A172 (cell line): Measurements from ENCODE around the gene FIBP. TPM values are rescaled to one million over a fixed set of nuclear protein-coding genes. Genes with fewer than 3 reads are reported as not detected.
"Not testable (repeated sequence)": the region's sequence is repeated elsewhere in the genome, so short reads cannot be mapped to it uniquely, and the experiment has no call there.

ENCODE experiments used
- DNase-seq: peaks from one replicate; pipeline ENCODE4 v3.0.0-alpha.2; 2015; ENCODE audit warnings: low spot score
- total RNA-seq: library from RNA; depleted of rRNA; stranded (reverse); fragments of >200 nt; shearing (Covaris generic); gene quantifications from 2 replicates; pipeline ENCODE4 v1.2.3, GENCODE V29; 2014; rRNA removed

Gene FIBP
- total RNA-seq, 1 experiment from 2014 or later = 171 TPM

DNA sequence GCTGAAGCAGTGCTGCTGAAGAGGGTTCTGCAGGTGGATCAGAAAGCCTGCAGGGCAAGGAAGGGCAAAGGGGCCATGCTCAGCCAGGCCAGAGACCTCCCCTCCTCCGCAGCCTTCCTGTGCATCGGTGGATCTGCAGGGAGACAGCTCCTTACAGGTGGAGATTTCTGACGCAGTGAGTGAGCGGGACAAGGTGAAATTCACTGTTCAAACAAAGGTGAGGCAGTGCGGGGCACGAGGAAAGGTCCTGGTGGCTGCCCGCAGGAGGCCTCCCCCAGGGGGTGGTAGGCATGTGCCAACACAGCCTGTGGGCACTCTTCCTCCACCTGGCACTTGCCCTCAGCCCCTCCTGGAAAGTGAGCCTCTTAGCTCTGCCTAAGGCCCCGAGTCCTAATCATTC, 38.9 kb downstream of the FIBP start:
- DNase-seq = no peak

DNA sequence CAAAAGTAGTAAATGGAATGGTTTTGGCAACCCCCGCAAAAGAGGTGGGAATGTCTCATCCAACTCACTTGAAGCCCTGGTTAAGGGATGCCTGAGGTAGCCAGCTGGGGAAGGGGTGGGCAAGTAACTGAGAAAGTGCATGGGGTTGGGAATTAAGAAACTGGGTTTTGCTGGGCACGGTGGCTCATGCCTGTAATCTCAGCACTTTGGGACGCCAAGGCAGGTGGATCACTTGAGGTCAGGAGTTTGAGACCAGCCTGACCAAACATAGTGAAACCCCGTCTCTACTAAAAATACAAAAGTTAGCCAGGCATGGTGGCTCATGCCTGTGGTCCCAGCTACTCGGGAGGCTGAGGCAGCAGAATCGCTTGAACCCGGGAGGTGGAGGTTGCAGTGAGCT, 39.6 kb downstream of the FIBP start:
- DNase-seq = not testable (repeated sequence)

DNA sequence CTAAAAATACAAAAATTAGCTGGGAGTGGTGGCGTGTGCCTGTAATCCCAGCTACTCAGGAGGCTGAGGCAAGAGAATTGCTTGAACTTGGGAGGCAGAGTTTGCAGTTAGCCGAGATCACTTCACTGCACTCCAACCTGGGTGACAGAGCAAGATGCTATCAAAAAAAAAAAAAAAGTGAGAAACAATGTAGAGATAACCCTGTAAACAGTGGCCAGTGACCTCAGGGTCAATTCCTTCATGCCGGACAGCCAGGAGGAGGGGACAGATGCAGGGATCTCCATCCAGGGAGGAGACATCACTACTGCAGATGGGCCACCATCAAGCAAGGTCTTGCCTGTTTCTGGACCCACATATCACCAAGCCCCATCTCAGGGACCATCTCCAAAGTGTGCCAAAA, 40.5 kb downstream of the FIBP start:
- no peak for DNase-seq

DNA sequence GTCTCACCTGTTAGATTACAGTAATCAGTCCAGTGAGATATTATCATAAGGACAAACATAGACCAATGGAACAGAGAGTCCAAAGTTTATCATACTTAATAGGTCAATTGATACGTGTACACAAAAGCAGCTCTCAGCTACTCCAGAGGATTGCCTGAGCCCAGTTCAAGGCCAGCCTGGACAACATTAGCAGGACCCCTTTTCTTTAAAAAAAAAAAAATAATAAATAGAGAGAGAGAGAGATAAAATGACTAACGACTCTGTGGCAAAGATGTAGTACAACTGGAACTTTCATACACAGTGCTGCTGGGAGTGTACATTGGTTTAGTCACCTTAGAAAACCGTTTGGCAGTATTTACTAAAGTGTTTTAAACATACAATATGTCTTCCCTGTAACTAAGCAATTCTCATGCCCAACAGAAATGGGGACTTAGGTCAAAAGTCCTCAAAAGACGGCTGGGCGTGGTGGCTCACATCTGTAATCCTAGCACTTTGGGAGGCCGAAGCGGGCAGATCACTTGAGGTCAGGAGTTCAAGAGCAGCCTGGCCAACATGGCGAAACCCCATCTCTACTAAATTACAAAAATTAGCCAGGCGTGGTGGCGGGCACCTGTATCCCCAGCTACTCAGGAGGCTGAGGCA, 43.9 kb downstream of the FIBP start:
- no peak for DNase-seq

DNA sequence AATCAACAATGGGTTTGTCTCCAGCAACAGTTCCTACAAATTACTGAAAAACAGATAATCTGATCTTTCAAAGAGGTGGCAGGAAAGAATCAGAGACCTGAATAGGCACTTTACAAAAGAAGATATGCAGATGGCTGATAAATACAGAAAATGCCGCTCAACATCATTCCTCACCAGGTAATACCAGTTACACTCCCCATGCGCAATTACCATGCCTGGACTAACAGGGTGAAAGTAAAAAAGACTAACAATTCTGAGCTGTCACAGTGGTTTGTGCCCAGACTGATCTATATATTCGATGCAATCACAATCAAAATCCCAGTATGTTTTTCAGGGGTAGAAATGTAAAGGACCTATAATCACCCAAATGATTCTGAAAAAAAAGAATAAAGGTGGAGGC, 44.5 kb downstream of the FIBP start:
- no peak for DNase-seq

DNA sequence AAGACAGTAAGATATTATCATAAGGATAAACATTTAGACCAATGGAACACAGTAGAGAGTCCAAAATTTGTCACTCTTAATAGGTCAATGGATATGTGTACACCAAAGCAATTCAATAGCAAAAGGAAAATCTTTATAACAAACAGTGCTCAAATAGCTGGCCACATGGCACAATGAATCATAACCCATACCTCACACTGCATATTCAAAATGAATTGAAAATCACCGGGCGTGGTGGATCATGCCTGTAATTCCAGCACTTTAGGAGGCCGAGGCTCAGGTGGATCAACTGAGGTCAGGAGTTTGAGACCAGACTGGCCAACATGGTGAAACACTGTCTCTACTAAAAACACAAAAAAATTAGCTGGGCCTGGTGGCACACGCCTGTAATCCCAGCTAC, 46.1 kb downstream of the FIBP start:
- DNase-seq = no peak

DNA sequence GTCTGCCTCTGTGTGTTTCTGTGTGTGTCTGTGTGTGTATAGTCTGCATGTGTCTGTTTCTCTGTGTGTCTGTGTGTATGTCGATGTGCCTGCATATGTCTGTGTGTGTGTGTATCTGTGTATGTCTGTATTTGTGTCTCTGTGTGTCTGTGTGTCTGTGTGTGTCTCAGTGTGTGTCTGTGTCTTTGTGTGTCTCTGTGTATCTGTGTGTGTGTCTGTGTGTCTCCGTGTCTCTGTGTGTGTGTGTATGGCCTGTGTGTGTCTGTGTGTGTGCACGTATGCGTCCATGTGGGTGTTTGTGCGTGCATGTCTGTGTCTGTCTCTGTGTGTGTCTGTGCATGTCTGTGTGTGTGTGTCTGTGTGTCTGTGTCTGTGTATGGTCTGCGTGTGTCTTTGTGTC, 54.1 kb downstream of the FIBP start:
- no peak for DNase-seq

Other genes with a start within 250 kb of the FIBP start
- 24.9 and 29.7 TPM in 2 replicates for gene RELA, start 225.6 kb downstream of the FIBP start, total RNA-seq
- 26.1 and 37.3 TPM in 2 replicates for gene KAT5, start 176.2 kb downstream of the FIBP start, total RNA-seq
- gene RNASEH2C, start 167.7 kb downstream of the FIBP start, total RNA-seq = 81.0 and 84.7 TPM in 2 replicates
- gene AP5B1, start 107.5 kb downstream of the FIBP start, total RNA-seq = 13.2 and 14.8 TPM in 2 replicates
- gene OVOL1, start 101.4 kb downstream of the FIBP start, total RNA-seq = not detected in 2 replicates
- not detected in 2 replicates for gene SNX32, start 54.5 kb downstream of the FIBP start, total RNA-seq
- 1,263 and 1,396 TPM in 2 replicates for gene CFL1, start 30.3 kb downstream of the FIBP start, total RNA-seq
- gene MUS81, start 28.0 kb downstream of the FIBP start, total RNA-seq = 27.1 and 35.3 TPM in 2 replicates
- 48.5 and 56.8 TPM in 2 replicates for gene EFEMP2, start 15.7 kb downstream of the FIBP start, total RNA-seq
- gene CTSW, start 8.6 kb downstream of the FIBP start, total RNA-seq = 0.79 and 1.8 TPM in 2 replicates
- 27.3 and 28.0 TPM in 2 replicates for gene CCDC85B, start 2.2 kb upstream of the FIBP start, total RNA-seq
- 71.3 and 109 TPM in 2 replicates for gene FOSL1, start 11.9 kb upstream of the FIBP start, total RNA-seq
- gene C11orf68, start 30.6 kb upstream of the FIBP start, total RNA-seq = 22.2 and 27.3 TPM in 2 replicates
- 259 and 262 TPM in 2 replicates for gene DRAP1, start 31.0 kb upstream of the FIBP start, total RNA-seq
- gene TSGA10IP, start 57.0 kb upstream of the FIBP start, total RNA-seq = not detected in 2 replicates
- gene SART1, start 73.3 kb upstream of the FIBP start, total RNA-seq = 35.8 and 54.8 TPM in 2 replicates
- gene EIF1AD, start 113.7 kb upstream of the FIBP start, total RNA-seq = 45.6 and 54.5 TPM in 2 replicates
- 53.2 and 72.3 TPM in 2 replicates for gene BANF1, start 114.0 kb upstream of the FIBP start, total RNA-seq
- gene CST6, start 123.5 kb upstream of the FIBP start, total RNA-seq = not detected in 2 replicates
- 0.29 and 0.41 TPM in 2 replicates for gene CATSPER1, start 138.0 kb upstream of the FIBP start, total RNA-seq
- gene GAL3ST3, start 160.7 kb upstream of the FIBP start, total RNA-seq = not detected in 2 replicates
- 172 and 177 TPM in 2 replicates for gene SF3B2, start 163.9 kb upstream of the FIBP start, total RNA-seq
- gene PACS1, start 181.8 kb upstream of the FIBP start, total RNA-seq = 15.1 and 18.0 TPM in 2 replicates